Suppressor macrophage (primary cell): ENCODE data around the gene RBM17.
"Not testable (repeated sequence)": the region's sequence is repeated elsewhere in the genome, so short reads cannot be mapped to it uniquely, and the experiment has no call there.

Experiments used
- DNase-seq, 4 experiments: peaks; one replicate each; pipeline ENCODE4 v3.0.0-alpha.2; 2020 to 2022

RBM17 gene

DNA sequence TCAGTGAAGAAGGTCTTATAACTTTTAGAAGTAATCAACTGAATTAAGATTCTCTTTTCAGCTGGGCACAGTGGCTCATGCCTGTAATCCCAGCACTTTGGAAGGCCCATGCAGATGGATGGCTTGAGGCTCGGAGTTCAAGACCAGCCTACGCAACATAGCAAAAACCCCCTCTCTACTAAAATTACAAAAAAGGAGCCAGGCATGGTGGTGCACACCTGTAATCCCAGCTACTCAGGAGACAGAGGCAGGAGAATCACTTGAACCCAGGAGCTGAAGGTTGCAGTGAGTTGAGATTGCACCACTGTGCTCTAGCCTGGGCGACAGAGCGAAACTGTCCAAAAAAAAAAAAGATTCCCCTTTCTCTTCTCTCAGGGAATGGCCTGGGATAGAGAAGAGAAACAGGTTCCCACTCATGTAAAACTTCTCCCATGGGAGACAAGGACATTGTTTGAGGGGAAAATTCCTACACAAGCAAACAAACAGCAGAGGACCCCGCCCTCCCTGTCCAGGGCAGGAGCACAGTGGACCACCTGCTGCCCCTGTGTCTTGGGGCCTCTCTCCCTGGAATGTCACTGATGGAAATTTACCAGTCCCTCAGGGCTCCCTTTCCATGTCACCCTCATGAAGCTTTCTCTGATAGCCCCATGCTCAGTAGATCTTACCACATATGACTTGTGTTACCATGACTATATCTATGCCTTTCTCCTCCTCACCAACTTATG lies 32.3 kb upstream of the RBM17 start:
- no peak for DNase-seq

DNA sequence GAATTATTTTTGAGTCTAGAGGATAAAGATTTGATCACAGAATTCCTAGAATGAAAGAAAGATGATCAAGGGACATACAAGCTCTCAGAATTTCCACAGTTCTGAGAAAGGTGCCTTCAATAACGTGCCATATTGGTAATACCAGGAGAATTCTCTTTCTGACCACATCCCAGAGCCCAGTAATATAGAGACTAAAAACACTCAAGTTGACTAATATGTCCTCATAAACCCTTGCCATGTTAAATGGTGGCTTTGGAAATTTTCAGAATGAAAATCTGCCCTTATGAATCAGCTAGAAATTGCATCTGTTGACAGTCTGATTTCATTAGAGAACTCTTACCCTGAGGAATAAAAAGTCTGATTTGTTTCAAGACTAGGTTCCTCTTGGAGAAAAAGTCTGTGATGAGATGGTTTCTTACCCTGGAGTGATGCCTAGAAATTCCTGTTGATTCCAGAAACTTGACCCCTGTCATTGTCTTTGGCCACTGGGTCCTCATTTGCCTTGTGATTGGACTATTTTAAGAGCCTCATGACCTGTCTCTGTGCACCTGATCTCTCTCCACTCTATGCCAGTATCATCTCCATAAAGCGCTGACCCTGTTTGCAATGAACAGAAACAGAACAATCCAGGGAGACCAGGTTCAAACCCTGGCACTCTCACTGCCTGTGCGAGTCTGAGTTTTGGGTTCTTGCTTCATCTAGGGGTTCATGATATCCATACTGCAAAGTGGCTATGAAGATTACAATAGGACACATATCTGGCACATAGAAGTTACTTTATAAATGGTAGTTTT lies 30.0 kb upstream of the RBM17 start:
- DNase-seq = peak in 1 of 4 experiments; percentile 17

DNA sequence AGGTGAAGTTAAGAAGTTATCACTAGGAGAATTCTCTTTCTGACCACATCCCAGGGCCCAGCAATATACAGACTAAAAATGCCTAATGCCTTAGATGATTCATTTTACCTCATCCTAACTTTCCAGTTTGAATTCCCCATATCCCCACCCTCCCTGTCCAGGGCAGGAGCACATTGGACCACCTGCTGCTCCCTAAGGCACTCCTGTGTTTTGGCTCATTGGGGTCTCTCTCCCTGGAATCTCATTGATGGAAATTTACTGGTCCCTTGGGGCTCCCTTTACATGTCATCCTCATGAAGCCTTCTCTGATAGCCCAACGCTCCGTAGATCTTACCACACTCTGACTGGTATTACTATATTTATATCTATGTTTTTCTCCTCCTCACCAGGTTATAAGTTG lies 29.3 kb upstream of the RBM17 start:
- DNase-seq = no peak

DNA sequence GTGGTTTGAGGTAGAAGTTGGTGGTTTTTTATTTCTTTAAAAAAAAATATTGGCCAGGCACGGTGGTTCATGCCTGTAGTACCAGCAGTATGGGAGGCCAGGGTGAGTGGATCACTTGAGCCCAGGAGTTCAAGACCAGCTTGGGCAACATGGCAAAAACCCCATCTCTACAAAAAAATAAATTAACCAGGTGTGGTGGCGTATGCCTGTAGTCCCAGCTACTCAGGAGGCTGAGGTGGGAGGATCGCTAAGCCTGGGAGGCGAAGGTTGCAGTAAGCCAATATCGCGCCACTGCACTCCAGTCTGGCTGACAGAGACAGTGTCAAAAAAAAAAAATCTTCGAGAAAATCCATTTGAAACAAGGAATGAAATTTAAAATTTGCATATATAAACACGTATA lies 27.8 kb upstream of the RBM17 start:
- DNase-seq = no peak

DNA sequence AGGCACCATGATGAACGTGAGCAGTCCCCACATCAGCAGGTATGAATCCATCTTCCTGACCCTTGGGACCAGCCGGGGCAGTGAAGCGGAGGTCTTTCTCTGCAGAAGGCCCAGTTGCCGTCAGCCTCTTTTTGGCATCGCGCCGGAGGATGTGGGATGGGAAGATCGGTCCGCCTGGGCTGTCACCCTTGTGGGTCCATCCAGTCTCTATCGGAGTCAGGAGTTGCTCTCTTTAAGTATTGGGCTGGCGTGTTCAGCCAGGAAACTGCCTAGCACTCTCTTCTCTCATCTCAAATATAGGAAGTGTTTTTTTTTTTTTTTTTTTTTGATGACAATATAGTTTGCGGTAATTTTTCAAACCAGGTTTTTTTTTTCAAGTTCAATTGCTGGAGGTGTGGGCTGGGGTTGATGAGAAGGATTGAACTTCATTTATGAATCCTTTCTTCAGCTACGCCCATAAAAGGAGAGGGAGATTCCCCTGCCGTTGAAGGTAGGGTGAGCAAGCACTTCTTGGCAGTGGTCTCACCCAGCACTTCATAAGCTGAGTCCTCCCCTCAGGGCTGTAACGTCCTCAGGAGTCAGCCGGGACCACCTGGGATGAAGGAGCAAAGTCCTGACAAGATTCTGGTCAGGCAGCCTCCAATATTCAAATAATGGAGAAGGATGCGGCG lies 26.6 kb upstream of the RBM17 start, which contains the start of gene IL2RA:
TSS of gene IL2RA (minus strand) at position 267 of the 671 bp plus-strand sequence. CDS start at position 51, 216 bp downstream.
- peak in 3 of 4 experiments; percentile 36 to 61 (median 53) for DNase-seq

DNA sequence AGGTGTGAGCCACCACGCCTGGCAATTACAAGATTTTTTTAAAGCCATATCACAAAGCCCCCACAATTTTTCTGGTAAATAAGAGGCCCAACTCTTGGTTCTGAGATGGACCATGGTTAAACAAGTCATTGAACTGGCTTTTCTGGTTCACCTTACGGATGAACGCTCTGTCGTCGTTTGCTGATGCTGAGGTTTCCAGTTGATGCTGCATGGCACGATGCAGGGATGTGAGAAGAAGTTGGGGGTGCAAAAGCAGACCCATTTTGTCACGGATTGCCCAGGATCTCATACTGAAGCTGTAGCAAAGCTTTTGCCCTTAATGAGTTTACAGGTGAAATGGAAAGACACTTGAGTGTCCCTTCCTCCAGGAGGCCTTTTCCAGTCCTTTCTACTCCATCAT lies 24.7 kb upstream of the RBM17 start:
- no peak for DNase-seq

DNA sequence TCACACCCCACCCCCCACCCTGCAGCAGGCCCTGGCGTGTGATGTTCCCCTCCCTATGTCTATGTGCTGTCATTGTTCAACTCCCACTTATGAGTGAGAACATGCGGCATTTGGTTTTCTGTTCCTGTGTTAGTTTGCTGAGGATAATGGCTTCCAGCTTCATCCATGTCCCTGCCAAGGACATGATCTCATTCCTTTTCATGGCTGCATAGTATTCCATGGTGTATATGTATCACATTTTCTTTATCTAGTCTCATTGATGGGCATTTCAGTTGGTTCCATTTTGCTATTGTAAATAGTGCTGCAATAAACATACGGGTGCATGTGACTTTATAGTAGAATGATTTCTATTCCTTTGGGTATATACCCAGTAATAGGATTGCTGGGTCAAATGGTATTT lies 24.1 kb upstream of the RBM17 start:
- DNase-seq = not testable (repeated sequence)

DNA sequence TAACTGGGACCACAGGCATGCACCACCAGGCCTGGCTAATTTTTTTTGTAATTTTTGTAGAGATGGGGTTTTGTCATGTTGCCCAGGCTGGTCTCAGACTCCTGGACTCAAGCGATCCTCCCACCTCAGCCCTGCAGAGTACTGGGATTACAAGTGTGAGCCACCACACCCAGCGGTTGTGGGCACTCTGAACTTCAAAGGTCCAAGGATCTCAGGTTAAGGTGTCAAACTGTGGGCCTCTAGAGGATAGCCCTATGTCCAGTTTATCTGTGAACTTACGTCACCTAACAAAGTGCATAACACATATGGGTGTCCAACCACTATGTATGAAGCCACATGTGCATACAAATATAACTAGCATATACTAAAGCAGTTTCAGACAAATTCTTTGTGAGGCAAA lies 23.4 kb upstream of the RBM17 start:
- DNase-seq = no peak

DNA sequence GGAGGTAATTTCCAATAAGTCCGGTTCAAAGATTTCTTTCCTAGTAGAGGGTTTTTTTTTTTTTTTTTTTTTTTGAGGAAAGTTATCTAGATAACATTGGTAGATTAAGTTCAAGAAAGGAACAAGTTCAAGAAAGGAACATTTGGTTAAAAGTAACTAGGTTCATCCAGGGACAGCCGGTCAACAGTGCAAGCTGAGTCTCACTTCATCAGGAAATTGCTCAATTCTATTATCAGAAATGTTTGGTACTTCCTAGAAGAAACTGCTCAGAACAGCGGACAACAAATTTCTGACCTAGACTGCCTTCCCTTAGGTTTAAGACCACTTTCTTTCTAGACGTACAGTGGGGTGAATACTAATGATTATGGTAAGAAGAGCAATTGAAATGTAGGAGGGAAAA lies 23.0 kb upstream of the RBM17 start:
- DNase-seq = peak; percentile 32 to 75 (median 51)

DNA sequence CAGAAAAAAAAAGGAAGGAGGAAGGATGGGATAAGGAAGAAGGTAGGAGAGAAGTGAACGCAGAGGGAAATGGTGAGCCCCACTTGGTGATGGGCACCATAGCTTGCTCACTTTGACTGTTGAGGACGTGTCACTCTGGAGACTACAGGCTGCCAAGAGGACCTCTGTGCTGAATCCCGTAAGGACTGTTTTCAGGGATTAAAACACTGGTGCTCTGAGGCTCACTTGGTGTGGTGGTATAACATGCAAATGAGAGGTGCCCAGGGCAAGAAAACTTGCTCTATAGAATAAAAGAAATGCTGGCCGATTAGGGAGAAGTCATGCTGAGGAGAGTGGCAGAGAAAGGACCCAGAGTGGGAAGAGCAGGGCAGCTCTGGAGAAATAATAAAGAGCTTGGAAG lies 21.4 kb upstream of the RBM17 start:
- DNase-seq = no peak

DNA sequence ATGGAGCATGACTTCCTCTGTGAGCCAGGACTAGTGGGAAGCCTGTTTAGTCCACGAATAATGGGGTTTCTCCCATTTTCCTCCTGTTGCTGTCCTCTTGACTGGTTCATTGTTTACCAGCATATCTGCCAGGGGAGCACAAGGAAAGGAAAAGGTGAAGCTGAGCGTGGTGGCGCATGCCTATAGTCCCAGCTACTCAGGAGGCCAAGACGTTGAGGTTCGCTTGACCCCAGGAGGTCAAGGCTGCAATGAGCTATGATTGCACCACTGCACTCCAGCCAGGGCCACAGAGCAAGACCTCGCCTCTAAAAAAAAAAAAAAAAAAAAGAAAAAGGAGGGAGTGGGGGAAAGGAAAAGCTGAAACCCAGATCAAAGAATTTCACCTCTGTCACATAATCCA lies 20.8 kb upstream of the RBM17 start:
- no peak for DNase-seq

DNA sequence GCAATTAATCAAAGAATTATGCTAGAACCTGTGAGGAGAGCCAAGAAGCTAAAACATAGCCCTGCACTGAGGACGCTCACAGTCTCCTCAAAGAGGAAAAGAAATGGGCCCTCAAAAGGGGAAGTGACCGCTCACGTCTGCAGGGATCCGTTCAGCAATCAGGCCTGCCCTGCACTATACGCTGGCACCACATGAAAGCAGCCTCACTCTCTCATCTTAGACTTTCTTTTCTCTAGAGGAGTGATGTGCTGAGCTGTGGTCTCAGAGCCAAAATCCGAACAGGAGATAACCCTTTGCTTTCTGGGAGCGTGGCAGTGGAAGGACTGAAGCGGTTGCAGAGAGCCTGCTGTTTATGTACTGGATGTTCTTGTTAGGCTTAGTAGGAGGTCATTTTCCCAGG lies 20.4 kb upstream of the RBM17 start:
- peak; percentile 77 to 87 (median 86) for DNase-seq

DNA sequence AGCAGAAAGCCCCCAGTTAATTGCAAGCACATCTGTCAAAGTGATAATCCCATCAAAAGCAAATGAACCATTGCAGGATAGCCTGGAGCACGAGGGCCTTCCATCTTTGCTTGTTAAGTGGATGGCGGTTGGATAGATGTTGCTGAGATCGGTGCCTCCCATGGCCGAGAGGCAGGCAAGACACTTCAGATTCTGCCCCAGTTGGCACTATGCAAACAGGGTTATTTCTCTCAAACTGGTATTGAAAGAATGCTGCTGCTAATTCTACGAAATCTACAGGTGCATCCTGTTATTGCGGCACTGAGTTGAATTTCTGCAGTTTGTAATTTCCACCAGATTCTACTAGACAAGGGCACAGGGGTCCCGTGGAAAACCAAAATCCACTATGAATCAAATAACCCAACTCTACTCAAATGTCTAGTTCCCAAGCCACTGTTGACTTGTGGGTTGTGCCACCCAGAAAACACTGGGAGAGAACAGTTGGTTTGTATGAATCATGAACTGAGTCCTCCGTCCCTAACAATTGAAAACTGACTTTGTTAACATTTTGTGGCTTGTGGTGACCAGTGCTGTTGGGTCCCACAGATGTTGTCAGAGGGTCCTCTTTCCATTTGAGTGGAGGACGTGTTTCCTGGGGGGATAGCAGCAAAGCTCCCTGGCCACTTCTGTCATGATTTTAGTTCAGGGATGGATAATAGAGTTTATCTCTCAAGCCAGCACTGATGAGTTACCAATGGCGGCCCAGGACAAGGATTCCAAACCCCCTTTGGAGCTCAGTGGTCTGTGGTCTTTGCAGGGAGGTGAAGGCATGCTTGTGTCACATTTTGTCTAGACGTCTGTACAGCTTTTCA lies 19.5 kb upstream of the RBM17 start:
- no peak for DNase-seq

DNA sequence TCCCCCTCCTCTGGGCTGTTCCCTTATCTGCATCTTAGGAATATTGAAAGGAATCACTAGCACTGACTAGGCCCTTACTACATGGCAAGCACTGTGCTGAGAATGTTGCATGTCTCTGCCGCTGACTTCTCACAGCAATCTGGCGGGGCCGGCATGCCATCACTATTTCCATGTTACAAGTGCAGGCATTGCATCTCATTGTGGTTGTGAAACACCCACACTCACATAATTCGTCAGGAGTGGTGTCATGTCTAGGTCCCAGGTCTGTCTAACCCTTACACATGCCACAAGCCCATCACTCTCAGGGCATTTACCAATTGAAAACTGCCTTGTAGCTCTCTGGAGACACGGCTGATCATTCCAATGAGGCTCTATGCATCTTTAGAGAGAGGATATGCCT lies 18.2 kb upstream of the RBM17 start:
- peak; percentile 63 to 82 (median 70) for DNase-seq

DNA sequence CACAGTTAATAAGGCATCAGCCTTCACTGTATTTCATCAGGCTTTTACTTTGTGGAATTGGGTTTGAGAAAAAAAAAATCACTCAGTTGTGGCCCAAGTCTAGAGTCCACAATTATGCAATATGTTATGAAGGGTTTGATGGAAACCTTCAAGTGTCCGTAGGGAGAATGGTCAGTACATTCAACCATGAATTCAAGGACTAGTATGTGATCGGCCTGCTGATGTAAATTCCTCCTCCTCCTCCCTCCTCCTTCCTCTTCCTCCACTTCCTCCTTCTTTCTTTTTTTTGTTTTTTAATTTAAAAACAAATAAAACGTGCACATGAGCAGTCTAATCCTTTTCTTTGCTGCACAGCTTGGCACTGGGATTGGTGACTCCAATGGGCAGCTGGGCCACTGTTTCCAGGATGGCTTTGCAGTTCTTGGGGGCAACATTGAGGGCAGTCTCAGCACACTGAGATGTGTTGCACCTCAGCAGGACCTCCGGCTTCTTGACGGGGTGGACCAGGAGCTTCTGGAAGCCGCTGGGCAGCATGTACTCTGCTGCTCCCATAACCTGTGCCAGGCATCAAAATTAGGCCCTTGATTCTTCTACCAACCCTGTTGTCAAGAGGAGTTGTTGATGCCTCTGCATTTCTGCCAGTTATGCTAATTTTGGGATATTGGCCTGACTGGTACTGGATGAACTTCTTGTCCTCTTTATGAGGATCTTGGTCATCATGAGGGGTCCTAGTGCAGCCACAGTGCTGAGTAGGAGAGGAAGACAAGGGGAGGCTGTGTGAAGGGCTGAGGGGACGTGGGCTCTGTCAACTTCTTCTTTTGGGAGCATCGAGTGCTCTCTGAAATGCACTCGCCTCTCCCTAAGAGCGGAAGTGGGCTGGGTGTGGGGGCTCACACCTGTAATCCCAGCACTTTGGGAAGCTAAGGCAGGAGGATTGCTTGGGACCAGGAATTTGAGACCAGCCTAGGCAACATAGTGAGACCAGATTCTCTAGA lies 17.4 kb upstream of the RBM17 start:
- peak; percentile 19 to 57 (median 38) for DNase-seq

DNA sequence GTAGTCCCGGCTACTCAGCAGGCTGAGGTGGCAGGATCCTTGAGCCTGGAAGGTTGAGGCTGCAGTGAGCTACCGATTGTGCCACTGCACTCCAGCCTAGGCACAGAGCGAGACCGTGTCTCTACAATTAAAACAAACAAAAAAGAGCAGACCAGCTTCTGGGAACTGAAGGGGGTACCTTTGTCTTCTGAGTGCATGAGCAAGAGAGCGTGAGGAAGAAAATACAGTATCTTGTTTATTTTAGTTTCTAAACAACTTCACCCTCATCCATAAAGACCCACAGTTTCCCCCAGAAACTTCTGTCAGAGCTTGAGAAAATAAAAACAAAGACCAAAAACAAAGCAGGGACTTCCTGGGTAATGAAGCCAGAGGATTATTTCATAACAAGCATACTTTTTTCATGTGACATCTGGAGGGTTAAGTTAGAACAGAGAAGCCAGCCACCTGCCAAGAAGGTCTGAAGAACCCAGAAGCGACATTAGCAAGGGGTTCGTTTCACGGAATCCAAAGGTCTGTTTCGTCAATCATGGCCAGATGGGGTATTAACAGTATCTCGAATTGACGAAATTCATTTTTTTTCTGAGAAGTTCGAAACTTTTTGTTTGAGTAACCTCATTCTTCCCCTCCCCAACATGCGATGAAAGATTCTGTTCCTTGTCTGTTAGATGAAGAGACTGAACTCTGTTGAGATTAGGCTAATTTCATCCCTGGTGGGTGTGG lies 16.5 kb upstream of the RBM17 start:
- peak in 3 of 4 experiments; percentile 26 to 39 (median 35) for DNase-seq

DNA sequence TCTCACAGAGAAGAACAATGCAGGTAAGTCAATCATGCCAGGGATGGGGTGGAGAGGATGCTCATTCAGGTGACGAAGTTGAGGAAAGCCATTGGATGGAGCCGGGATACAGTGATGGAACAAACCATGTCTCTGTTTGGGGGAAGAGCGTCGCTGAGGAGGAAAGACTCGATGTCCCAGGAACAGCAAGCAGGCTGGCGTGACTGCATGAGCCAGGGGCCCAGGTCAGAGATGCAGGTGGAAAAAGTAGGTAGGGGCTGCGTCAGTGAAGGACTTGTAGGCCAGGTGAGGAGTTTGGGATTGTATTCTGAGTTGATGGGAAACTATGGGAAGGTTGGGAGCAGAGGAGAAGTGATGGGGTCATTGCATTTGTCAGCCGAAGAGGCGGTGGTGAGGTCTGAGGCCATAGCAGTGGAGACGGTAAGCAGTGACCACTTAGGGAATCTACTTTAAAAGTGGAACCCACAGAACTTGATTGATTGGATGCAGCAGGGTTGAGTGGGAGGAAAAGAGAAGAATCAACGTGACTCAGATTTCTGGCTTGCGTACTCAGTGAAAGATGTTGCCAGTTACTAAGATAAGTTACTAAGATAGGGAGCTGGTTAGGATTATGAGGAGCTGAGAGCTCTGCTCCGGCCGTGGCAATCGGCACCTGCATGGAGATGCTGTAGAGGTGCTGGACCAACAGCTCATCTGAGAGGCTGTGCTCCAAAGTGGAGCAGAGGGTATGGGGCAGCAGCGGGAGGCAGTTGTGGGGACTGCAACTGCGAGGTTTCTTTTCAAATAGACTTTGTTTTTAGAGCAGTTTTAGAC lies 14.1 kb upstream of the RBM17 start:
- peak; percentile 29 to 70 (median 46) for DNase-seq

DNA sequence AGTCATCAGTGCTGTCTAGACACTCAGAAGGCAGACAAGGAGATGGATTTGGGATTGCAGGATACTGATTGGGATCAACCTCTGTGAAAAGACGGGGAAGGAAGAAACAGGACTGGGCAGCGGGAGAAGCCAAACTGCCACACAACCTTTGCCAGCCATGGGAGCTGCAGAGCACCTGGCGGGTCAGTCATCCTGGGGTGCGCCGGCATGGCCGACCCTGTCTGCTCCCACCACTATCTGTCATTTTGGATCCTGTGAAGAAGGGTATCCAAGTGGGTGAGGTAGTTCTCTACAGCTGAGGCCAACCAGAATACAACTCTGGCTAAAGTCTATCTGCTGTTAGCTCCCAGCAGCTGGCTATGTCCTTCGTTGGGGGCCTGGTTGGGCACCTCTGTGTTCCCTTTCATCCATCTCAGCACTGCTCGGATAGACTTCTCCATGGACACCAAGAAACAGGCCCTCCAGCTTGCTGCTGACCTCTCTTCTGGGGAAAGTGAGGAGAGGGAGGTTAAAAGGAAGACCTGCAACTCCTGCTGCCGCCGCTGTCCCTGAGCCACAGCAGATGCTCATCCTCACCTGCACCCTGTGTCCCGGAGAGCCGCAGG lies 11.7 kb upstream of the RBM17 start:
- no peak for DNase-seq

DNA sequence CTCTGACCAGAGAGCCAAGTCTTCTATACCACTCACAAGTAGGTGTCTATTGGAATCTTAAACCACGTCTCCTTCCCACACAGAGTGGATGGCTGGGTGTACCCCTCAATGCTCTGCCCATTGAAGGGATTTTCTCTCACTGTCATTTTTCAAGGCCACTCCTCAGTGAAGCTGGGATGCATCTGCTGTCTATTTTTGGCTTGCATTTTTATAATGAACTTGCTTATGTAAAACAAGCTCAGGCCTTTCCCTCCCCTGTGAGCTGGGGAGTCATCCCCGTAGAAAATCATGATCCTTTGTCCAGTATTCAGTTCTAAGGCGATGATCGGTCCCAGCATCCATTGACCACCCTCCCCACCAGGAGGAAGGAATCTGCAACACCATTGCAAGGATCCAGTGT lies 9.8 kb upstream of the RBM17 start:
- DNase-seq = no peak
